ENCODE data around the gene VWA5A.
"Not testable (repeated sequence)": the region's sequence is repeated elsewhere in the genome, so short reads cannot be mapped to it uniquely, and the experiment has no call there.

The VWA5A gene

DNA sequence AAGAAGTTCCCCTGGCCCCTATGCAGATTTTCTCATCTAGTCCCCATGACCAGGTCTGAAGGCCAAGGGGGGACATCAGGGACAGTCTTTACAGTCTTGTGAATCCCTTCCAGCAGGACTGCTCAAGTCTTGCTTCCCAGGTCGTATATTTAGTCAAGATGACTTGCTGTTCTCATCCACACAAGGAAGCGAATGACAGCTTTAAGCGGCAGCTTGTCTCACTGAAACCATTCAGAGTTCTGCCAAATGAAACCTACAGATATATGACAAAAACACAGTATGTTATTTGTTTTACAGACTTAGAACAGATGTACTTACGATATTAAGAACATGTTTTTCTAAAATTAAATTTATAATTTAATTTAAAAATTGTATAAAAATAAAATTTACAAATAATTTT is 5.6 kb downstream of the VWA5A start:
- H3K27ac Mint-ChIP-seq = no peak overlapping the region
- ATAC-seq = no peak
- H3K36me3 Mint-ChIP-seq = peaks cover 31% of the 10 kb centered on the region
- H3K4me1 Mint-ChIP-seq = peaks cover 5% of the 10 kb centered on the region
- H3K4me3 Mint-ChIP-seq = no peak overlapping the region
- H3K9me3 Mint-ChIP-seq = no peaks in the 10 kb centered on the region
- H3K27me3 Mint-ChIP-seq = no peaks in the 10 kb centered on the region

DNA sequence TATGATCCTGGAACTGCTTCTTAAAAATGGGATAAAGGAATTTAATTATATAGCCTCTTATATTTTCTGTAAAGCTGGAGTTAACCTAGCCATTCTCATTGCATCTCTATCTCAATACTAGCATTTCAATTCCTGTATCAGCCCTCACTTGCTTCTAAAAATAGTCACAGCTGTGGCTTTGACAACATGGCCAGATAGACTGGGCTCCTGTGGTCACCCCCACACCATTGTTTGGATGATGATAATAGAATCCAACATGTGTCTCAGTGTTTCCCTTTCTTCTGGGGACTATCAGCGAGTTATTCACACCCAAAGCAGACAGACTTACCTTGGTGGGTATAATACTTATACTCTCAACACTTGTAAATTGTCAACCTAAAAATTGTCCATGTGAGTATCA is 6.9 kb downstream of the VWA5A start:
- Mint-ChIP-seq H3K27ac (no peak overlapping the region), H3K36me3 (peaks cover 31% of the 10 kb centered on the region), H3K4me3 (no peak overlapping the region), H3K9me3 (no peaks in the 10 kb centered on the region), H3K4me1 (no peaks in the 10 kb centered on the region), H3K27me3 (no peaks in the 10 kb centered on the region)
- ATAC-seq = no peak

DNA sequence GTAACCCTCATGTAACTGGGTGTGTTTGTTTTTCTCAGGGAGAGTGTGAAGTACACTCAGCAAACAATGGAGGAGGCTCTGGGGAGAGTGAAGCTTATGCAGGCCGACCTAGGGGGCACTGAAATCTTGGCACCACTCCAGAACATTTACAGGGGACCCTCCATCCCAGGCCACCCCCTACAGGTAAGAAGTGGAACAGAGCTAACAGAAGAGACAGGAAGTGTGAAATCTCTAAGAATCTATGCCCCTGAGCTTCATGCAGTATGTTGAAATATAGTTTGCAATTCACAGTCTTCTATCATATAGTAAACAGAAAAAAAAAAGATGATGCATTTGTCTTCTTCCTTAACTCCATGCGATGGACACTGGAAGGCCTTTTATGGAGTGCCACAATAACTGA is 8.4 kb downstream of the VWA5A start:
- Mint-ChIP-seq H3K4me1 (no peaks in the 10 kb centered on the region), H3K9me3 (peaks cover 5% of the 10 kb centered on the region), H3K4me3 (no peak overlapping the region), H3K27me3 (no peaks in the 10 kb centered on the region), H3K36me3 (peaks cover 22% of the 10 kb centered on the region), H3K27ac (no peak overlapping the region)
- no peak for ATAC-seq

DNA sequence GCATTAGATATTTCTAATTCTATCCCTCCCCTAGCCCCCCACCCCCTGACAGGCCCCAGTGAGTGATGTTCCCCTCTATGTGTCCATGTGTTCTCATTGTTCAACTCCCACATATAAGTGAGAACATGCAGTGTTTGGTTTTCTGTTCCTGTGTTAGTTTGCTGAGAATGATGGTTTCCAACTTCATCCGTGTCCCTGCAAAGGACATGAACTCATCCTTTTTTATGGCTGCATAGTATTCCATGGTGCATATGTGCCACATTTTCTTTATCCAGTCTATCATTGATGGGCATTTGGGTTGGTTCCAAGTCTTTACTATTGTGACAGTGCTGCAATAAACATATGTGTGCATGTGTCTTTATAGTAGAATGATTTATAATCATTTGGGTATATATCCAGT is 11.9 kb downstream of the VWA5A start:
- not testable (repeated sequence) for H3K4me1 Mint-ChIP-seq, H3K4me3 Mint-ChIP-seq, H3K27ac Mint-ChIP-seq, H3K27me3 Mint-ChIP-seq, ATAC-seq
- Mint-ChIP-seq H3K36me3 (peaks cover 16% of the 10 kb centered on the region), H3K9me3 (peaks cover 10% of the 10 kb centered on the region)

DNA sequence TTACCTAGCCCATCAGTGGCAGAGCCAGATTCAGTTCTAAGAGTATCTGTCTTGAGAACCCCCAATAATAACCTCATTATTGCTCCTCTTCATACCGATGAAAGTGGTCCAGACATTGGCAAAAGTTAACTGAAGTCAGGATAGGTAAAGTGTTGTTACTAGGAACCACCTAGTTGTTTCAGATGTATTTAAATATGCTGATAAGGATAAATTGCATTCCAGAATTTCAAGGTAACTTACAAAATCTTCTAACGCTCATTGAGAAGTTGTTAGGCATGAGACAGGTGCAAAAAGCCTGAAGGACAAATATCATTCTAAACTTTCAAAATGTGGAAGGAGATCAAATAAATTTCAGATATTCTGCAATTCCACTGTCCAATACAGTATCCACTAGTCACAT is 27.8 kb downstream of the VWA5A start:
- H3K27ac Mint-ChIP-seq = no peak overlapping the region
- no peak for ATAC-seq
- H3K36me3 Mint-ChIP-seq = peaks cover 41% of the 10 kb centered on the region
- H3K4me3 Mint-ChIP-seq = no peak overlapping the region
- H3K27me3 Mint-ChIP-seq = no peaks in the 10 kb centered on the region
- H3K9me3 Mint-ChIP-seq = peaks cover 18% of the 10 kb centered on the region
- H3K4me1 Mint-ChIP-seq = no peaks in the 10 kb centered on the region

DNA sequence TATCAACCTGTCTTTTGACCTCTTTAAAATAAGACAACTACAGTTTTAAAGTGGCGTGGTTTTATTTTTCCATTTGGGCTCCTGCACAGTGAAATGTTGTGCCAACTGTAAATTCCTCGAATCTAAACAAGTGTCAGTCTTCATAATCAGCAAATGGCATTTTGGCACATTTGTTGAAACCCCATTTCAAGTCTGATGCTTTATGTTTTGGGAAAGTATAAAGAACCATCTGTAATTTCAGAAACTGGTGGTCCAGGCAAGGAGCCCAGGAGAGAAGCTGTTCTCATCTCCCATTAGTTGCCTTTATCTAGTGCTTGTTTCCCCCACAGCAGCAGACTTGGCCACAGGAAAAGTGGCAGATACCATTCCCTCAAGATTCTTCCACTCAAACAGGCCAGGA is 32.7 kb downstream of the VWA5A start:
- no peak for ATAC-seq
- no peak overlapping the region for H3K27ac Mint-ChIP-seq
- H3K27me3 Mint-ChIP-seq = no peaks in the 10 kb centered on the region
- H3K4me1 Mint-ChIP-seq = no peaks in the 10 kb centered on the region
- peaks cover 2% of the 10 kb centered on the region for H3K36me3 Mint-ChIP-seq
- H3K4me3 Mint-ChIP-seq = no peak overlapping the region
- peaks cover 2% of the 10 kb centered on the region for H3K9me3 Mint-ChIP-seq

DNA sequence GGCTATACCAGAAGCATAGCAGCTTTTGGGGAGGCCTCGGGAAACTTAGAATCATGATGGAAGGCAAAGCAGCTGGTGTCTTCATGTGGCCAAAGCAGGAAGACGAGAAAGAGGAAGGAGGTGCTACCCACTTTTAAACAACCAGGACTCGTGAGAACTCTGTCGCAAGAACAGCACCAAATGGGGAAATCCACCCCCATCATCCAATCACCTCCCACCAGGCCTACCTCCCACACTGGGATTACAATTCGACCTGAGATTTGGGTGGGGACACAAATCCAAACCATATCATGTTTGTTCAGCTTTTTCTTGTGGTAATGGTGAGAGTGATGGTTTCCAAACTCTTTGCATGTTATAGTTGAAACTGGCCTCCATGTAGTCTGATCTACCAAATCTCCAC is 35.4 kb downstream of the VWA5A start:
- H3K4me3 Mint-ChIP-seq = no peak overlapping the region
- H3K4me1 Mint-ChIP-seq = no peaks in the 10 kb centered on the region
- peaks cover 2% of the 10 kb centered on the region for H3K9me3 Mint-ChIP-seq
- H3K36me3 Mint-ChIP-seq = no peaks in the 10 kb centered on the region
- H3K27me3 Mint-ChIP-seq = no peaks in the 10 kb centered on the region
- H3K27ac Mint-ChIP-seq = peak overlapping the region; percentile 17
- ATAC-seq = no peak

DNA sequence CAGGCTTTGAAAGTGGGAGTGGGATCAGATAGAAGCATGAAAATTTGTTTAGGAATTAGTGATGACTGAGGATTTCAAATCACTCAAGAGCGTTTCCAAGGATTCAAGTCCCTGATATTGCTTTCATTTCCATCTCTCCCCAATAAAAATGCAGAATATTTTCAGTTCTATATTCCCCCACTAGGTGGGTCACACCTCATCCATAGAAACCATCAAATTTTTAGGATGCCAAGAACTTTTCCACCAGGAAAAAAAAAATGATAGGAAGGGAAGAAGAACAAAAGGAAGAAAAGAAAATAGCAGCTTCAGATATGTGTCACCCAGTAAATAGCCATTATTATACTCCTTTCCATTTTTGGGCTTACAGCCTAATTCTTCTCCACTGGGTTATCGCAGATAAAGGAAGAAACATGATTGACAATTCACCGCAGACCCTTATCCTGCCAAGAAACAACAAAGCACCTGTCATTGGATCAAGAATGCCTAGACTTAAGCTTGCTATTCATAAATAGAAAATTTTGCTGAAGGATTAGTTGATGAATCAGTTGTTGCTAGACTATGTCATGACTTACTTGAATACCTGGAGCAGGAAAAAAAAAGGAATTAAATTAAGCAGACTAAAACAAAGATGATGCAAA is 37.6 kb downstream of the VWA5A start:
- H3K4me3 Mint-ChIP-seq = no peak overlapping the region
- peaks cover 2% of the 10 kb centered on the region for H3K9me3 Mint-ChIP-seq
- H3K4me1 Mint-ChIP-seq = no peaks in the 10 kb centered on the region
- H3K27me3 Mint-ChIP-seq = no peaks in the 10 kb centered on the region
- no peak for ATAC-seq
- H3K27ac Mint-ChIP-seq = no peak overlapping the region
- H3K36me3 Mint-ChIP-seq = no peaks in the 10 kb centered on the region

DNA sequence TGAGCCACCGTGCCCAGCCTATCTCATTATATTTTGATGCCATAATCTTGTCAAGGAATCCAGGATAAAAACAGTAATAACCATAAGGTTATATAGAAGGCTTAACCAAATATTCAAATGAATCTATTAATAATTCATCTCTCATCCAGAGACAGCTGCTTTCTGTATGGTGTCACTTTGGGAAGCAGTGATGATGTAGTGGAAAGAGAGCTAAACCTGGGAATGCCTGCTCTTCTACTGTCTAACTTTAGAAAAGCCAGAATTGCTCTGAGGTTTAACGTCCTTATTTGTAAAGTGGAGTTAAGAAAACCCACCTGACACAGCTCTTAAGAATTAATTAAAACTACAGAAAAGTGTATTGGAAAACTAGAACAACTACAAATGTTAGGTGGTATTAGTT is 38.6 kb downstream of the VWA5A start:
- Mint-ChIP-seq H3K9me3 (peaks cover 2% of the 10 kb centered on the region), H3K36me3 (no peaks in the 10 kb centered on the region), H3K4me1 (no peaks in the 10 kb centered on the region), H3K27ac (no peak overlapping the region), H3K27me3 (no peaks in the 10 kb centered on the region), H3K4me3 (no peak overlapping the region)
- ATAC-seq = no peak

DNA sequence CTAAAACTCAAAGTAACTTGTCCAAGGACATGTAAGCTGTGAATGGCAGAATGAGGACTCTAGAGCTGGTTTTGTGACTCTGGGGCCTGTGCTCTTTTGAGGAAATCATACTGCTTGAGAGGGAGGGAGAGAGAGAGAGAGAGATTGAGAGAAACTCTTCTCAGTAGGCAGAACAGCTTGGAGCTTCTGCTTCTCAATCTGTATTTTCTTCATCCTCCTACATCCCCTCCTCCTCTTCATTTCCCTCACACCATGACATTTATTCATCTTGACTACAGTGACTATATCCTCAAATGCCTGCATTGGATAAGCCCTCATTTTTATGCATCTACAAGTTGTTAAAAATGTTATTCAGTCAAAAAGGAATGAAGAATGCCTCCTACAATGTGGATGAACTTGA is 44.2 kb downstream of the VWA5A start:
- Mint-ChIP-seq H3K36me3 (no peaks in the 10 kb centered on the region), H3K27me3 (no peaks in the 10 kb centered on the region), H3K9me3 (no peaks in the 10 kb centered on the region), H3K27ac (no peak overlapping the region), H3K4me1 (no peaks in the 10 kb centered on the region), H3K4me3 (no peak overlapping the region)
- no peak for ATAC-seq

DNA sequence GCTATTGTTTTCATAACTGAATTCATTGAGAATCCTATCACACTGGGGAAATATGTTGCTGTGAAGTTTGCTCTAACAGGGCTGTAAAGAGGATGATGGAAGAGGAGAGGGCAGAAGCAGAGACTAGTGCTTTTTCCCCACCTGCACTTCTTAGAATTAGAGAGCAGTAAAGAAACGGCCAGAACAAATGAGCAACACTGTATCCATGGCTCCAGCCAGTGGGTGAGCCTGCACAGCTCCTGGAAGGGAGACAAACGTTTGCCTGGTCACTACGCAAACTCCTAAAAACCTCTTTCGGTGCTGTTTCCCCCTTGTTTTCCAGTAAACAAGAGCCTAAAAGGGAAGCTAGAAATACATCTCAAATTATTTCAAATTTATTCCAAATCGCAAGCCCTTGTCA is 45.7 kb downstream of the VWA5A start:
- no peak for ATAC-seq
- no peaks in the 10 kb centered on the region for H3K4me1 Mint-ChIP-seq
- H3K36me3 Mint-ChIP-seq = no peaks in the 10 kb centered on the region
- H3K27me3 Mint-ChIP-seq = no peaks in the 10 kb centered on the region
- H3K27ac Mint-ChIP-seq = no peak overlapping the region
- H3K9me3 Mint-ChIP-seq = peaks cover 3% of the 10 kb centered on the region
- no peak overlapping the region for H3K4me3 Mint-ChIP-seq

DNA sequence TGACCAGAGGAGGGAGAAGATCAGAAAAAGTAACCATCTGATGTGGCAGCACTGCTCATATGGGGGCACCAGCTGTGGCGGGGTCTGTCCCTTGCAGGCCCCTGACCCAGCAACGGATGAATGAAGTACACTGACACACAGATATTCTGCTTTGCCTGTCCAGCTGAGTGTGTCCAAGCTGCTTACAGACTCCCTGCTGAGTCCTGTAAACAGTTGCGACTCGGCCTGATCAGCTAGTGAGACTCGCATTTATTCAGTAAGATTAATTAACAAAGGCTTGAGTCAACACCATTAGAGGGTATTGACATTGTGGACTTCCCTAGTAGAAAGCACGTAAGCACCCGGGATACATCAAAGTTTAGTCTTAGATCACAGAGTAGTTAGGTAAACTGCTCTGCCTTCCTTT is 52.6 kb downstream of the VWA5A start:
- Mint-ChIP-seq H3K4me1 (no peaks in the 10 kb centered on the region), H3K27ac (no peak overlapping the region), H3K4me3 (no peak overlapping the region), H3K9me3 (peaks cover 5% of the 10 kb centered on the region), H3K36me3 (no peaks in the 10 kb centered on the region), H3K27me3 (peaks cover 17% of the 10 kb centered on the region)
- no peak for ATAC-seq

DNA sequence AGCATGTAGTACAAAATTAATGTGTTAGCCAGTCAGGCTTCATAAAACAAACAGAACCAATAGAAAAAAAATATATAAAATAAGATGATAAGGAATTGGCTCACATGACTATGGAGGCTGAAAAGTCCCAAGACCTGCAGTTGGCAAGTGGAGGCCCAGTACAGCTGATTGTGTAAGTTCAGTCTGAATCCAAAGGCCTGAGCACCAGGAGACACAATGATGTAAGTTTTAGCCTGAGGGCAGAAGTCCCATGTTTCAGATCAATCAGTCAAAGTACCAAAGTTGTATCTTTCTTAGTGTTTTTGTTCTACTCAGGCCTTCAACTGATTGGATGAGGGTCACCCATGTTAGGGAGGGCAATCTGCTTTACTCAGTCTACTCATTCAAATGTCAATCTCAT is 53.5 kb downstream of the VWA5A start:
- H3K36me3 Mint-ChIP-seq = no peaks in the 10 kb centered on the region
- peaks cover 17% of the 10 kb centered on the region for H3K27me3 Mint-ChIP-seq
- H3K4me3 Mint-ChIP-seq = no peak overlapping the region
- ATAC-seq = no peak
- H3K27ac Mint-ChIP-seq = no peak overlapping the region
- no peaks in the 10 kb centered on the region for H3K4me1 Mint-ChIP-seq
- peaks cover 5% of the 10 kb centered on the region for H3K9me3 Mint-ChIP-seq

DNA sequence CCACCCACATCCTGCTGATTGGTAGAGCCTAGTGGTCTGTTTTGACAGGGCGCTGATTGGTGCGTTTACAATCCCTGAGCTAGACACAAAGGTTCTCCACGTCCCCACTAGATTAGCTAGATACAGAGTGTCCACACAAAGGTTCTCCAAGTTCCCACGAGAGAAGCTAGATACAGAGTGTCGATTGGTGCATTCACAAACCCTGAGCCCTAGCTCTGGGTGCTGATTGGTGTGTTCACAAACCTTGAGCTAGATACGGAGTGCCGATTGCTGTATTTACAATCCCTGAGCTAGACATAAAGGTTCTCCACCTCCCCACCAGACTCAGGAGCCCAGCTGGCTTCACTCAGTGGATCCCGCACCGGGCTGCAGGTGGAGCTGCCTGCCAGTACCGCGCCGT is 55.1 kb downstream of the VWA5A start:
- H3K27ac Mint-ChIP-seq, H3K4me1 Mint-ChIP-seq, H3K4me3 Mint-ChIP-seq, ATAC-seq, H3K9me3 Mint-ChIP-seq, H3K36me3 Mint-ChIP-seq: not testable (repeated sequence)
- H3K27me3 Mint-ChIP-seq = peaks cover 17% of the 10 kb centered on the region

DNA sequence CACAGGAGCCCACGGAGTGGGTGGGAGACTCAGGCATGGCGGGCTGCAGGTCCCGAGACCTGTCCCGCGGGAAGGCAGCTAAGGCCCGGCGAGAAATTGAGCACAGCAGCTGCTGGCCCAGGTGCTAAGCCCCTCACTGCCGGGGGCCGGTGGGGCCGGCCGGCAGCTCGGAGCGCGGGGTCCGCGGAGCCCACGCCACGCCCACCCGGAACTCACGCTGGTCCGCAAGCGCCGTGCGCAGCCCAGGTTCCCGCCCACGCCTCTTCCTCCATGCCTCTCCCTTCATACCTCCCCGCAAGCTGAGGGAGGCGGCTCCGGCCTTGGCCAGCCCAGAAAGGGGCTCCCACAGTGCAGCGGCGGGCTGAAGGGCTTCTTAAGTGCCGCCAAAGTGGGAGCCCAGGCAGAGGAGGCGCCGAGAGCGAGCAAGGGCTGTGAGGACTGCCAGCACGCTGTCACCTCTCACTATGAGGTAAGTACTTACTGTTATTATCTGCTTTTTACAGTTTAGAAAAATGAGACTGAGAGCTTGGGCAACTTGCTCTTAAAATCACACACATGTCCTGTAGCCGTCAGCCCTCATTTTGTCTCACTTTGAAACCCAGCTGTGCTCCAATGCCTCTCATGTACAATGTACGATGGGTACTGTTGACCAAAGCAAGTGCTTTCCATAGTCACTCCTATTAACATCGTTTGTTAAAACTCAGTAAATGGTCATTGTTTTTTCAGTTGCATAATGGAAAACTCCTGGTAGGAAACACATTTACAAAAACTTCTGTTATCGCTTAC is 55.7 kb downstream of the VWA5A start:
- no peak for ATAC-seq
- no peak overlapping the region for H3K27ac Mint-ChIP-seq

DNA sequence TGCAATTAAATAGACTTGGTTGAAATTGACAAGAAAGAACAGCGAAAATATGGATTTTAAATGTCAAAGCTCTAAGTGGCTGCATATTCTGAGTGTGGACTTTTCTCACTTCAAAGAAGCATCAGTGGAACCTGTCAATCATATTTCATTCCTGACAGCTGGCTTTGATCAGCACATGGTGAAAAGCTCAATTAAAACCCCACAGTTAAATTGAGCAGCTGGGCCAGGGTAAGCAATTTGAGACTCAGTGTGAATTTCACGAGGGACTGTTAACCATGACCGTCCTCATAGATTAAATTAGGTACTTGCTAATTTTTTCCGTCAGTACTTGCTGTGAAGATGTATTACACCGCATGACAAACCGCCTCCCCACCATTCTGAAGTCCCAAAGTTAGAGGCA is 56.9 kb downstream of the VWA5A start:
- Mint-ChIP-seq H3K36me3 (no peaks in the 10 kb centered on the region), H3K4me1 (no peaks in the 10 kb centered on the region), H3K9me3 (peaks cover 2% of the 10 kb centered on the region), H3K27me3 (peaks cover 6% of the 10 kb centered on the region), H3K4me3 (no peak overlapping the region), H3K27ac (no peak overlapping the region)
- ATAC-seq = no peak

More for the DNA sequence above, 55.7 kb downstream of the VWA5A start:
- Mint-ChIP-seq H3K4me3 (no peak overlapping the region), H3K4me1 (no peaks in the 10 kb centered on the region), H3K36me3 (no peaks in the 10 kb centered on the region), H3K9me3 (peaks cover 2% of the 10 kb centered on the region), H3K27me3 (peaks cover 17% of the 10 kb centered on the region)

All from stimulated activated memory B cell treated with anti-CD40 and anti-IgM and Interleukin-4, amounts not matched to agents 10 μg/mL and 1 μg/mL and 100 μg/mL, for 72 hours (primary cell).